Measurements from ENCODE around the gene COQ2.

- TF ChIP-seq POLR2A (IDR thresholded peaks at IDR 0.05), result no peak
- no peak for TF ChIP-seq CTCF (IDR thresholded peaks at IDR 0.05)
Measured at GRCh38 chr4:83259586-83259985, 25.0 kb downstream of the COQ2 start.

Measured in heart left ventricle (tissue), 13 donors.